ENCODE results near the gene CLIC3. TPM values are rescaled to one million over a fixed set of nuclear protein-coding genes. Genes with fewer than 3 reads are reported as not detected.

Gene CLIC3
- total and polyA plus RNA-seq, 2 donors (not counting 1 experiment from before 2014, with no cell fraction given), result 1.1 to 1.9 TPM

DNA sequence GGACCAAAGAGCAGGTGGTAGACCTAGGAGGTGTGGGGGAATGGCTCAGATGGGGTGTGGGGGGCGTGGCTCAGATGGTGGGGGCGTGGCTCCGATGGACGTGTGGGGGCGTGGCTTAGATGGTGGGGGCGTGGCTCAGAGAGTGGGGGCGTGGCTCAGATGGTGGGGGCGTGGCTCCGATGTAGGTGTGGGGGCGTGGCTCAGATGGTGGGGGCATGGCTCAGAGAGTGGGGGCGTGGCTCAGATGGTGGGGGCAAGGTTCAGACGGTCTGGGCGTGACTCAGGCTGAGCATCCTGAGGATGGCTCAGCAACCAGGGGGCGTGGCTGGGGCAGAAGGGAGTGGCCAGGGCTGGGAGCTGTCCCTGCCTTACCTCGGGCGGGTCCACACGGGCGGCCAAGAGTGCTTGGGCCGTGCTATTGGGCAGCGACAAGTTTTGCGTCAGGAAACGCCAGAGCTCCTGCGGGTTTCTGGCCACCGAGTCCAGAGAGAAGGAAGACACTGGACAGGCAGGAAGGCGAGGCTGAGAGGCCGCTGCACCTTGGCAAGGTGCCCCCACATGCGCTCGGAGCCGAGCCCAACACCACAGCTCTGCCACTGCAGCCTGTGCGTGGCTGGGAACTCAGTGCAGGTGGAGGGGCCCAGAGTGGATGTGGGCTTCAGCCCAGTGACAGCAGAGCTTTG is 25.8 kb upstream of the CLIC3 start:
- no peaks in the 10 kb centered on the region for H3K27me3 Mint-ChIP-seq
- peak overlapping the region; percentile 41 for H3K27ac Mint-ChIP-seq
- Histone ChIP-seq H4K20me1 (ENCODE audit: control insufficient read depth, insufficient read depth, low read length, poor library complexity, severe bottlenecking) (peaks cover 3% of the 10 kb centered on the region), H3K79me2 (ENCODE audit: control insufficient read depth, insufficient read depth, low read length) (no peaks in the 10 kb centered on the region), H3K4me3 (ENCODE audit: control extremely low read depth in 1 of 5, extremely low read depth in 1 of 5, insufficient read depth in 1 of 5, low read depth in 2 of 5, low read length in 4 of 5) (no peak overlapping the region), H3K4me2 (replicated peaks; ENCODE audit: low read depth, low read length, poor library complexity, severe bottlenecking) (no peak overlapping the region), H3K27me3 (replicated peaks in 1 of 4; ENCODE audit: control extremely low read depth in 1 of 4, control insufficient read depth in 3 of 4, insufficient read depth in 4 of 4, low read length in 3 of 4) (no peaks in the 10 kb centered on the region), H3K9ac (ENCODE audit: low read length) (no peak overlapping the region), H3K27ac (ENCODE audit: low read length in 2 of 2) (no peak overlapping the region), H3K9me3 (ENCODE audit: control extremely low read depth in 1 of 3, control insufficient read depth in 2 of 3, insufficient read depth in 1 of 3, low read length in 2 of 3) (peaks cover 0 to 9% (median 0%) of the 10 kb centered on the region in 3 donors), H3K36me3 (replicated peaks in 1 of 2; ENCODE audit: control extremely low read depth in 1 of 2, control insufficient read depth in 1 of 2, extremely low read depth in 1 of 2, insufficient read depth in 2 of 2, low read length in 1 of 2) (no peaks in the 10 kb centered on the region), H3K4me1 (ENCODE audit: control insufficient read depth in 2 of 2, insufficient read depth in 2 of 2, low read length in 2 of 2) (peaks cover 3 to 15% of the 10 kb centered on the region in 2 donors), H2AFZ (ENCODE audit: insufficient read depth, low read depth, low read length, poor library complexity, severe bottlenecking) (no peak overlapping the region)
- H3K4me1 Mint-ChIP-seq, result peaks cover 15% of the 10 kb centered on the region
- DNase-seq (peak; percentile 77), ATAC-seq (ENCODE audit: low read depth) (peak; percentile 50)
- intact Hi-C loops (cut with micrococcal nuclease), result no loop called here
- H3K9me3 Mint-ChIP-seq (ENCODE audit: insufficient read depth), result no peaks in the 10 kb centered on the region
- 76% methylated on average over 27 of the region's 30 CpGs for WGBS (ENCODE audit: insufficient coverage)
- ChIA-PET CTCF (interaction anchor here (1.2 to 2.1 kb wide), 2 partner anchors 14 to 18 kb away, joined by 3 to 6 read pairs; no protein-coding TSS in a partner anchor), POLR2A (interaction anchor here (0.9 to 1.2 kb wide), 3 partner anchors 10 to 22 kb away, joined by 3 read pairs; partner anchors contain the start of gene FUT7)
- H3K4me3 Mint-ChIP-seq, result no peak overlapping the region
- TF ChIP-seq, protein P1, sequence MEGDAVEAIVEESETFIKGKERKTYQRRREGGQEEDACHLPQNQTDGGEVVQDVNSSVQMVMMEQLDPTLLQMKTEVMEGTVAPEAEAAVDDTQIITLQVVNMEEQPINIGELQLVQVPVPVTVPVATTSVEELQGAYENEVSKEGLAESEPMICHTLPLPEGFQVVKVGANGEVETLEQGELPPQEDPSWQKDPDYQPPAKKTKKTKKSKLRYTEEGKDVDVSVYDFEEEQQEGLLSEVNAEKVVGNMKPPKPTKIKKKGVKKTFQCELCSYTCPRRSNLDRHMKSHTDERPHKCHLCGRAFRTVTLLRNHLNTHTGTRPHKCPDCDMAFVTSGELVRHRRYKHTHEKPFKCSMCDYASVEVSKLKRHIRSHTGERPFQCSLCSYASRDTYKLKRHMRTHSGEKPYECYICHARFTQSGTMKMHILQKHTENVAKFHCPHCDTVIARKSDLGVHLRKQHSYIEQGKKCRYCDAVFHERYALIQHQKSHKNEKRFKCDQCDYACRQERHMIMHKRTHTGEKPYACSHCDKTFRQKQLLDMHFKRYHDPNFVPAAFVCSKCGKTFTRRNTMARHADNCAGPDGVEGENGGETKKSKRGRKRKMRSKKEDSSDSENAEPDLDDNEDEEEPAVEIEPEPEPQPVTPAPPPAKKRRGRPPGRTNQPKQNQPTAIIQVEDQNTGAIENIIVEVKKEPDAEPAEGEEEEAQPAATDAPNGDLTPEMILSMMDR (IDR thresholded peaks at IDR 0.05), result no peak
- TF ChIP-seq EZH2 (IDR thresholded peaks at IDR 0.05; ENCODE audit: borderline replicate concordance, insufficient read depth, low read depth, low read length, poor library complexity, severe bottlenecking), result no peak

GRCh38 chr9:137021568-137021978 is 25.2 kb upstream of the CLIC3 start:
- Mint-ChIP-seq H3K4me3 (no peak overlapping the region), H3K4me1 (peaks cover 11% of the 10 kb centered on the region), H3K27me3 (no peaks in the 10 kb centered on the region), H3K9me3 (ENCODE audit: insufficient read depth) (no peaks in the 10 kb centered on the region), H3K27ac (no peak overlapping the region)
- DNase-seq (no peak), ATAC-seq (ENCODE audit: low read depth) (no peak)
- Histone ChIP-seq H3K27ac (ENCODE audit: low read length in 2 of 2) (no peak overlapping the region), H3K27me3 (replicated peaks in 1 of 4; ENCODE audit: control extremely low read depth in 1 of 4, control insufficient read depth in 3 of 4, insufficient read depth in 4 of 4, low read length in 3 of 4) (no peaks in the 10 kb centered on the region), H3K79me2 (ENCODE audit: control insufficient read depth, insufficient read depth, low read length) (no peaks in the 10 kb centered on the region), H3K4me2 (replicated peaks; ENCODE audit: low read depth, low read length, poor library complexity, severe bottlenecking) (no peak overlapping the region), H2AFZ (ENCODE audit: insufficient read depth, low read depth, low read length, poor library complexity, severe bottlenecking) (no peak overlapping the region), H3K9ac (ENCODE audit: low read length) (no peak overlapping the region), H3K9me3 (ENCODE audit: control extremely low read depth in 1 of 3, control insufficient read depth in 2 of 3, insufficient read depth in 1 of 3, low read length in 2 of 3) (peaks cover 0 to 9% (median 0%) of the 10 kb centered on the region in 3 donors), H3K4me1 (ENCODE audit: control insufficient read depth in 2 of 2, insufficient read depth in 2 of 2, low read length in 2 of 2) (peaks cover 0 to 9% of the 10 kb centered on the region in 2 donors), H3K36me3 (replicated peaks in 1 of 2; ENCODE audit: control extremely low read depth in 1 of 2, control insufficient read depth in 1 of 2, extremely low read depth in 1 of 2, insufficient read depth in 2 of 2, low read length in 1 of 2) (peaks cover 0 to 5% of the 10 kb centered on the region in 2 experiments), H4K20me1 (ENCODE audit: control insufficient read depth, insufficient read depth, low read length, poor library complexity, severe bottlenecking) (no peaks in the 10 kb centered on the region), H3K4me3 (ENCODE audit: control extremely low read depth in 1 of 5, extremely low read depth in 1 of 5, insufficient read depth in 1 of 5, low read depth in 2 of 5, low read length in 4 of 5) (no peak overlapping the region)
- intact Hi-C loops (cut with micrococcal nuclease), result no loop called here
- ChIA-PET CTCF (interaction anchor here (1.2 to 2.1 kb wide), 2 partner anchors 14 to 17 kb away, joined by 3 to 6 read pairs; no protein-coding TSS in a partner anchor), POLR2A (interaction anchor here (0.9 to 1.2 kb wide), 3 partner anchors 11 to 21 kb away, joined by 3 read pairs; partner anchors contain the start of gene FUT7)
- no peak for TF ChIP-seq EZH2 (IDR thresholded peaks at IDR 0.05; ENCODE audit: borderline replicate concordance, insufficient read depth, low read depth, low read length, poor library complexity, severe bottlenecking)
- TF ChIP-seq, protein P1 (IDR thresholded peaks at IDR 0.05), result no peak
- WGBS (ENCODE audit: insufficient coverage), result 93% methylated on average over 4 of the region's 6 CpGs

Data from B cell (primary cell).